GM10266 (cell line): ENCODE data around the gene RHBDD1.

Experiments used
- DNase-seq: peaks from one replicate; pipeline ENCODE4 v3.0.0; 2012; ENCODE audit errors: extremely low spot score
- TF ChIP-seq, protein P1 (sequence below): IDR thresholded peaks from 2 replicates; pipeline ENCODE4 v1.5.1; 2012; ENCODE audit warnings: mild to moderate bottlenecking, low read depth; ENCODE audit not compliant: control insufficient read depth, insufficient read depth; ENCODE audit errors: missing control alignments

RHBDD1 gene

DNA sequence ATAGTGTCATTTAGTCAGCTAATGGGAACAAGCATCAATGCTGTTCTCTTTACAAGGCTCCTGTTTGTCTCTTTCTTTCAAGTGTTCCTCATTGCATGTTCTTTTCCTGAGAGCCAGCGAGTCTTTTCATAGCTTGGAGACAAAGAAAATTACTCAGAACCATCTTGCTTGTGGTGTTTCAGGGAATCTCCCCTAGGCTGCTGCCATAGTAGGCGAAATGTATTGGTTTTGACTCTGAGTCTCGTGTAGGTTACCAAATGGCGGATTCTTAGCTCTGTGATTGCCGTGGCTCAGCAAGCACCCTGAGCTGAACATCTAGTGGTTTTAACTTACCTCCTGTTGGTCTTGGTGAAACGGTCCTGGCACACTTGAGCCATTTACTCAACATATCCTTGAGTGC is 68.7 kb downstream of the RHBDD1 start:
- TF ChIP-seq, protein P1, sequence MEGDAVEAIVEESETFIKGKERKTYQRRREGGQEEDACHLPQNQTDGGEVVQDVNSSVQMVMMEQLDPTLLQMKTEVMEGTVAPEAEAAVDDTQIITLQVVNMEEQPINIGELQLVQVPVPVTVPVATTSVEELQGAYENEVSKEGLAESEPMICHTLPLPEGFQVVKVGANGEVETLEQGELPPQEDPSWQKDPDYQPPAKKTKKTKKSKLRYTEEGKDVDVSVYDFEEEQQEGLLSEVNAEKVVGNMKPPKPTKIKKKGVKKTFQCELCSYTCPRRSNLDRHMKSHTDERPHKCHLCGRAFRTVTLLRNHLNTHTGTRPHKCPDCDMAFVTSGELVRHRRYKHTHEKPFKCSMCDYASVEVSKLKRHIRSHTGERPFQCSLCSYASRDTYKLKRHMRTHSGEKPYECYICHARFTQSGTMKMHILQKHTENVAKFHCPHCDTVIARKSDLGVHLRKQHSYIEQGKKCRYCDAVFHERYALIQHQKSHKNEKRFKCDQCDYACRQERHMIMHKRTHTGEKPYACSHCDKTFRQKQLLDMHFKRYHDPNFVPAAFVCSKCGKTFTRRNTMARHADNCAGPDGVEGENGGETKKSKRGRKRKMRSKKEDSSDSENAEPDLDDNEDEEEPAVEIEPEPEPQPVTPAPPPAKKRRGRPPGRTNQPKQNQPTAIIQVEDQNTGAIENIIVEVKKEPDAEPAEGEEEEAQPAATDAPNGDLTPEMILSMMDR, result no peak
- DNase-seq, result peak; percentile 47

DNA sequence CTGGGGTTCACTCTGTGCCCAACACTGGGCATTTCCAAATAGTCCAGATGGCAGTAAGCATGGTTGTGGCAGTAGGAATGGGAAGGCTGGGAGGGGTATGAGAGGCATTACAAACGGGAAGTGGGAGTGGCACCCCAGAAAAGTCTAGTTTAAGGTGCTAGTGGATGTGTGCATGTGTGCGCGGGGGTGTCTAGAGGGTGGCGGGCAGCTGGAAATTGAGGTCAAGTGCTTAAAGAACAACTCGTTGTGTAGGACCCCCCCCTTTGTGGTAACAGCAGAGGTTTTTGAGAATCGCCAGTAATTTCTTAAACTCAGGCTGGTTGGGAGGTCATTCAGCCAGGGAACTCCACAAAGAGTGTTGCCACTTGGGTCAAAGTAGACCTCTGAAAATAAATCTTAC is 69.9 kb downstream of the RHBDD1 start:
- no peak for DNase-seq
- TF ChIP-seq, protein P1, result no peak

DNA sequence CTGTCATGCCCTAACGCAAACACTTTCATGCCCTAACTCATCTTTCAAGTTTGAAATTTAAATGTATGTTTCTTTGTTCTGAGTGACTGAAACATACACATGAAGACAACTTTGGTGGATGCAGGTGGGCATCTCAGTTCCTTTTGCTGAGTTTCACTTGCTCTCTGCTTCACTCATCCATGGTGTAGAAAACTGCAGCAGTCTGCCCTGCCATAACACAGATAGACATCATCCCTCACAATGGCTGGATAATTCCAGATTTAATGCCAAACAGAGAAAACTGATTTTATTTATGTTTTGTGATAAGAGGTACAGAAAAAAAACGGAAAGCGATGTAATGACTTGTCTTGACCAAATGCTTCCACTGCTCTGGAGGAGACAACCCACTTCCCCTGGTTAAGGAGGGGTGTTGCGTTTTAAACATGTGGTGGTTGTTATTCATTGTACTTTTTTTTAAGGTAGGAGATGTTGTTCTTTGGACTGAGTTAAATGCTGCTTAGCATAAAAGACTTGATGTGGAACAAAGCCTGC is 70.4 kb downstream of the RHBDD1 start:
- TF ChIP-seq, protein P1, result no peak
- DNase-seq, result peak; percentile 32

DNA sequence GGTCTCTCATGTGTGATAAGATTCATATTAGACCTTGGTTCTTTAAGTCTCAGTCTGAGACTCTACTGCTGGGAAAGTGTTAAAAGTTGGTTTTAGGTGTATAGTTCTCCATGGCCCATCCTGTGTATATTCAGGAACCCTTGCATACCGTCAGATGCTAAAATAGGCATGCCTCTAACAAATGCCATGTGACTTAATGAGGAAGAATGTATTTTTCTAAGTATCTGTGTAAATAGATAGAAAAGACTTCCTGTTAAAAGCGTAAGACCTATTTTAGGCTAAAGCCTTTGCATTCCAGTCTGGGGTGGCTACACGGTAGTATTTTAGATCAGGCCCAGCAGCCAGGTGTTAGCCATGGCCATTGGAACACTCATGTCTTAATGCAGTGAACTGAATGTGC is 73.3 kb downstream of the RHBDD1 start:
- TF ChIP-seq, protein P1, result no peak
- DNase-seq, result no peak

DNA sequence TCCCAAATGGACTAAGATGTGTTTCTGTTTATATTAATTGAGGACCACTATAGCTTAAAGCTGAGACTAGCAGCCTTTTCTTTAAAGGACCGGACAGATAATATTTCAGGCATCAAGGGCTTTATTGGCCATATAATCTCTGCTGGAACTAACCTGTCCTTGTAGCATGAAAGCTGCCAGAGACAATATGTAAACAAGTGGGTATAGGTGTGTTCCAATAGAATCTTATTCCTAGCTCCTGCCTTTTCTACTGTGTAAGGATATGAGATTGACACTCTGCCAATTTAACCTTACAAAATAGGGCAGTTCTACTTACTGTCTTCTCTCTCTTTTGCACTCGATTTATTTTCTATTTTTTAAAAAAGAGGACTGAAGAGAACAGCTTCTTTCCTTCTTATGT is 74.0 kb downstream of the RHBDD1 start:
- TF ChIP-seq, protein P1, result no peak
- DNase-seq, result no peak

DNA sequence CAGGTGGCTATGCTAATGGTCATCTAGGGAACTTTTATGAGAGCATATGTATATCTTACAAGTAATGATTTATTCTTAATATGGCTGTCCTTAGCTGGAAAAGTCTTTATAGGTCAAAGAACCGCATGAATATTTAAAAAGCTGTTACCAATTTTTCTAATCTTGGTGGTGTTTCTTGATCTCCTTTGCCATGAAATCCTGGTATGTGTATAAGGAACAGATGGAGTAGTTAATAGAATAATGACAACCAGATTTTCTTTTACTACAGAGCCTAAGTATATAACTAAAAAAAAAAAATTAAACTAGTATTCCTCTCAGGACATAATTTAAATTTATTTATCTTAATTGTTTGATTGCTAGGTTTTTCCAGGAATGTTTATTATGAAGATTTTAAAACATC is 74.5 kb downstream of the RHBDD1 start:
- DNase-seq, result no peak
- TF ChIP-seq, protein P1, result no peak

DNA sequence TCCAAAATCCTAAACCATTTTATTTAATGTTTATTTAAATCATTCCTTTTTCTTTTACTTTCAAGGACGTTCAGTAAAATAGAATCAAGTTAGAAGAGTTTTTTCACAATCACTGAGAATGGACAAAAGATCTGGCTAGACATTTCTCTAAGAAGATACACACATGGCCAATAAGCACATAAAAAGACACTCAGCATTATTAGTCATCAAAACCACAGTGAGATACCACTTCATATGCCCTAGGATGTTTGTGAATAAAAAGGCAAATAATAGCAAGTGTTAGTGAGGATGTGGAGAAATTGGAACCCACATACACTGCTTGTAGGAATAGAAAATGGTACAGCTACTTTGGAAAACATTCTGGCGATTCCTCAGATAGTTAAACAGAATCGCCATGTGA is 76.1 kb downstream of the RHBDD1 start:
- no peak for DNase-seq
- TF ChIP-seq, protein P1, result no peak

DNA sequence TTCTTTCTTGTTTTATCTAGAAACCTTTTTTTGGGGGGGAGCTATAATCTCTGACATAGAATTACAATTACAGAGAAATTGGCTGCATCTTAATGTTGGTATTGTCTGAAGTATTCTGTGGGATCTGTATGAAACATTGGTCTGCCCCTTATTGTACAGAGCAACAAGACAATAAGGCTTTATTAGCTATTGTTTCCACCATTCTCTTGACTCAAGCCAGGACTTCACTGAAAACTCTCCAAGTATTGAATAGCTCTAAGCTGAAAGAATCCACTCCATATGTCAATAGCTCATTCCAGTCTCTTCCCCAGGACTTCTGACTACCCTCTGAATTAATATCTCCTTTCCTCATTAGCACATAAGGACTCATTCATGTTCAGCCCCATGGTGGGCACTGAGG is 77.8 kb downstream of the RHBDD1 start:
- no peak for DNase-seq
- TF ChIP-seq, protein P1, result no peak
